ENCODE measurements around the gene TIAL1.
"Not testable (repeated sequence)": the region's sequence is repeated elsewhere in the genome, so short reads cannot be mapped to it uniquely, and the experiment has no call there.

TIAL1 gene

GRCh38 chr10:119550827-119551226, 45.9 kb downstream of the TIAL1 start:
- no peak for DNase-seq (ENCODE audit: low read depth in 3 of 3)

DNA sequence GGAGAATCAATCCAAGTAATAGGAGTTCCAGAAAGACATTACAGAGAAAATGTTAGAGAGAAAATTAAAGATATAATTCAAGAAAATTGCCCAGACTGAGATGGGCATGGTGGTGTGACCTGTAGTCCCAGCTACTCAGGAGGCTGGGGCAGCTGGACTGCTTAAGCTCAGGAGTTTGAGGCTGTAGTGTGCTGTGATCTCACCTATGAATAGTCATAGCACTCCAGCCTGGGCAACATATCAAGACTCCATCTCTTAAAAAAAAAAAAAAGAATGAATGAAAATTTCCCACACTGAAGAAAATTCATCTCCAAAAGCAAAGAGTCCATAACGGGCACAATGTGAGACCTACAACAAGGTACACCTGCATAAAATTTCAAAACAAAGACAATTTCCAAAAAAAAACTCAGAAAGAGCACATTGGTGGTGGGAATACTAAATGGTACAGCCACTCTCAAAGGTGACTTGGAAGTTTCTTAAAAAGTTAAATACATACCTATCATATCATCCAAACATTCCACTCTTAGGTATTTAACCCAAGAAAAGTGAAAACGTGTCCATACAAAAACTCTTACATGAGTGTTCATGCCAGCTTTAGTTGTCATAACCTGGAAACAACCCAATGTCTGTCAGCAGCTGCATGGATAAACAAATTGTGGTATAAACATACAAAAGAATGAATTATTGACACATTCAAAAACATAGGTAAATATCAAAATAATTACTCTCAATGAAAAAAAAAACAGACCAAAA, 47.3 kb downstream of the TIAL1 start:
- DNase-seq (ENCODE audit: low read depth in 3 of 3) = no peak

DNA sequence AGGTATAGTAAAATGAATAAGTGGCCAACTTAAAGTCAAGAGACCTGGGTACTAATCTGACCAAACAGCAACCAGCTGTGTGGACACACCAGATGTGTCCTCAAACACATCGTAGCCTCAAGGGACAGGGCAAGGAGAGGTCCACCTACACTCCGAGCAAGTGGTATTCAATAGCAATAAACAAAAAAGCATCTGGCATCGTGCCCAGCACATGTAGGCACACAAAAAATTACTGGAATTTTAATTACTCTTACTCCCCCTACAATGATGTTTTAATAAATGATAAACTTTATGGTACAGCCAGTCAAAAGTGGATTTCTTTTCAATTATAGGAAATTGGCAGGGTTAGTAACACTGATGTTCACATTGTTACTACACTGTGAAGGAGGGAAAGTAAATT, 50.8 kb downstream of the TIAL1 start:
- DNase-seq (ENCODE audit: low read depth in 3 of 3) = no peak

GRCh38 chr10:119545310-119545709, 51.5 kb downstream of the TIAL1 start:
- DNase-seq (ENCODE audit: low read depth in 3 of 3) = no peak

GRCh38 chr10:119543814-119544642, 52.7 kb downstream of the TIAL1 start:
- DNase-seq (ENCODE audit: low read depth in 3 of 3) = no peak

- DNase-seq (ENCODE audit: low read depth in 3 of 3) = peak; percentile 44 to 64 (median 45)
Measured at GRCh38 chr10:119542988-119543813, 53.6 kb downstream of the TIAL1 start.

DNA sequence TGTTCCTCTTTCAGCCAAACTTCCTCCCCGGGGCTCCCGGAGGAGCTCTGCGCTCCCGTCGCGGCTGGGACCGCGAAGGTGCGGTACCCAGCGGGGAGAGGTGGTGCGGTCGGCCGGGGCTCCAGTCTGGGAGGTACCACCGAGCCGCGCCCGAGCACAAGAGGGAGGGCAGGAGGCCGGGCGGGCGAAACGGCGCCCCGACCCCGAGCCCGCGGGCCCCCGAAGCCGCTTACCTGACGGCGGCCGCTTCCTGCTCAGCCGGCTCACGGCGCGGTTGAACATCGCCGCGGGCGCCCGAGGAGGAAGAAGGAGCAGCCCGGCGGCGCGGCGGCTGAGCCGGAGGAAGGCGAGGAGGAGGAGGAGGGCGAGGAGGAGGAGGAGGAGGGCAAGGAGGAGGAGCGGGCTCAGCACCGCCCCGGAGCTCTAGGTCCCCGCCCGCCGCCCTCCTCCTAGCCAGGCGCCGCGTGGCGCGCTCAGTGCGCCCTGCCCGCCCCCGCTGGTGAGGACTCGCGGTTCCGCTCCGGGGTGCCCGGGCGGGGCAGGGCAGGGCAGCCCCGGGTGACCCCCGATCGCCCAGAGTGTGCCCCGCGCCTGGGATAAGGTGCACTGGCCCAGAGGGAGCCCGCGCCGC, 54.3 kb downstream of the TIAL1 start, which contains the start of gene RGS10:
RGS10 (minus strand) TSS at position 363 of the 631 bp plus-strand sequence; CDS start at position 282, 81 bp downstream.
- peak; percentile 72 to 89 (median 78) for DNase-seq (ENCODE audit: low read depth in 3 of 3)

DNA sequence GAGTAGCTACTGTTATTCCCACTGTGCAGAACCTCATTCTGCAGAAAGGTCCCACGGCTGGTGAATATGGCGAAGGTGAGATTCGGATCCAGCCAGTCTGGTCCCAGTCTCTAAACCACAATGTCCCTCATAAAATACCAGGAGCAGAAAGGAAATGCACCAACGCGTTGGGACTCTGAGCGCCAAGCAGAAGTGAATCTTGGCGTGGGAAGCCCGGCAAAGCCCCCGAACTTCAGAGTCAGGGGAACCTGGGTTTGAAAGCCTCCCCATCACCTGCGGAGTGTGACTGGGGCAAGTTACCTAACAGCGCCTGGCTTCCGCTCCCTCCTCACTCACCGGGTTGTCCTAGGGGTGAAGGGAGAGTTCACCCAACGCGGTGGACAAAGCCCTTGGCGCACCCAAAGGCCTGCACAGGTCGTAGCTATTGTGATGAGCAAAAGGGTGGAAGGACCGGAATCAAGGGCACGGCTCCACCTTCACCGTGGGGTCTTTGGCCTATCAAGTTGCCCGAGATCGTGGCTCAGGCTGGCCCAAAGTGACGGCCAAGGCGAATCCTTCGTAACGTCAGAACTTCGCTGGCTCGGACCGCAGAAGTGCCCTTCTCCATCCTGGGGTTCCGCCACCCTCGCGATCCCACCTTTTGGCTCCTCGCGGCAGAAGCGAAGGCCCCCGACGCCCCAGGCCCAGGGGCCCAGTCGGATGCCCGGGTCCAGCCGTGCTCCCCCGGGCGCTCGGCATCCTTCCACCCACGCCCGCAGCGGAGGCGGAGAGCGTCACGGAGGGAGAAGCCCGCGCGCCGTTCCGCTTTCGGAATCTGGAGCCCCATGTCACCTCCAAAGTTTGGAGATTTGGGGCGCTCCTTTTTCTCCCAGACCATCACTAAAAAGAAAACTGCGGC, 55.1 kb downstream of the TIAL1 start:
- DNase-seq (ENCODE audit: low read depth in 3 of 3) = peak; percentile 41 to 71 (median 41)

DNA sequence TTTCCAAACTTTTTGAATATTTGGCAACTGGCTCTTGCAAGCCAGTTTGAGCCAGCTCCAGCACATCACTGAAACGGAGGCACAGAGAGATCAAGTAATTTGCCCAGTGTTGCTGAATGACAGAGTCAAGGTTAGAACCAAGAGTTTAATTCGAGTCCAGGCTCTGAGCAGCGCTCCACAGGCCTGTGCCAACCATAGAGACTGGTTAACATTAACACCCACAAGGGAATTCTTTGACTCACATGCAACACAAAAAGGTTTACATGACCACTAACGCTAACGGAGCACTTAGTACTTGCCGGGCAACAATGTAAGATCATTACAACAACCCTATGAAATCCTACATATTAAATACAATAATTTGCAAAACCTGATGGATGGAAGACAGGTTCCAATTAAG, 55.7 kb downstream of the TIAL1 start:
- DNase-seq (ENCODE audit: low read depth in 3 of 3) = no peak

- DNase-seq (ENCODE audit: low read depth in 3 of 3) = no peak
Measured at GRCh38 chr10:119540038-119540437, 56.7 kb downstream of the TIAL1 start.

- no peak for DNase-seq (ENCODE audit: low read depth in 3 of 3)
Measured at GRCh38 chr10:119539359-119539825, 57.4 kb downstream of the TIAL1 start.

DNA sequence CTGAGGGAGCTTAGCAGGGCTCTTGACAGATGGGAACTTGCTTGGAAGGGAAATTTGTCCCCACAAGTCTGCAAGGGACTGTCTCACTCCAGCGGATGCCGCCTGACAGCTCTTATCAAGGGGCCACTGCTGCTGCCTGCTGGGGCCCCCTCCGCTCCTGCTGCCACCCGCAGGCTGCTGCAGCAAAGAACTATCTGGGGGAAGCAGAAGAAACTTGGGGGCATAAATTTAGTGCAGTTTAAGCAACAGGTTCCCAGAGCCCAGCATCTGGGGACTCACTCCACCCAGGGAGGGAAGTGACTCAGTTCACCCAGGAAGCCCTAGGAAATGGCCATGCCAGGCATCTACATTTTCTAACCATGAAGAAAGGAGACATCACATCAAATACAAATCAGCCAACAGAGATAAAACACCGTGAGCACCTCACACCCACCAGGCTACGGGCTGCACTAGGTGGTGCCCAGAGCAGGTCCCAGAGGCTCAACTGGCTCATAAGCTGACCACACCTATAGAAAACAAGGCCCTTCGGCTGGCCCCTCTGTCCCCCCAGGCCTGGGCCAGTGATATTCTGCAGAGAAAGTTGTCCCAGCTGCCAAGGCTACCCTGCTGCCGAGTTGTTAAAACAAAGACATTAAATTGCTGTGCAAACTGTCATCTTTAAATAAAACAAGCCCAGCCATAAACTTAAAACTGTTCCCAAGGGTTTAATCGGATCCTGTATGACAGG, 58.0 kb downstream of the TIAL1 start:
- peak in 1 of 3 experiments; percentile 52 for DNase-seq (ENCODE audit: low read depth in 3 of 3)

- no peak for DNase-seq (ENCODE audit: low read depth in 3 of 3)
Measured at GRCh38 chr10:119537953-119538630, 58.7 kb downstream of the TIAL1 start.

DNA sequence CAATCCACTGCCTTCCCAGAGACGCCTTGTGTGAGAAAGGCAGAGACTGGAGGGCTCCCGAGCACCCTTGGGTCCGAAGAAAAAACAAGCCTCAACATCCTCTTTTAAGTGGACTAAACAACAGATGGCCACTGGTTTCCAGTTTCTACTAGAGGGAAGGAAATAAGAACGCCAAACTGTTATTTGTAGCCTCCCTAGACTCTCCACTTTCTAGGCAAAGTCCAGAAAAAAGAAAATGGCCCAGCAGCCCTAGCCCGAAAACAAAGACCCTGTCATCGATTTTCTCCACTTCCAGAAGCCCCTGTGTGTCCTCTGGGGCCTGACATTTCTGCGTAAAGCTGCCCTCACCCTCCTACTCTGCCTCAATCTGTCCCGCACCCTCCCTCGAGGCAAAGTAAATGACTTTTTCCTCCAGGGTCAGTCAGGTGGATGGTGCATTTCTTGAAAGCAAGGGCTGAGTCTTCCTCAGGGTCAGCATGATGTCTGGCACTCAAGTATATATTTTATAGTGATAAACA, 60.2 kb downstream of the TIAL1 start:
- no peak for DNase-seq (ENCODE audit: low read depth in 3 of 3)

GRCh38 chr10:119535837-119536507, 60.8 kb downstream of the TIAL1 start:
- no peak for DNase-seq (ENCODE audit: low read depth in 3 of 3)

DNA sequence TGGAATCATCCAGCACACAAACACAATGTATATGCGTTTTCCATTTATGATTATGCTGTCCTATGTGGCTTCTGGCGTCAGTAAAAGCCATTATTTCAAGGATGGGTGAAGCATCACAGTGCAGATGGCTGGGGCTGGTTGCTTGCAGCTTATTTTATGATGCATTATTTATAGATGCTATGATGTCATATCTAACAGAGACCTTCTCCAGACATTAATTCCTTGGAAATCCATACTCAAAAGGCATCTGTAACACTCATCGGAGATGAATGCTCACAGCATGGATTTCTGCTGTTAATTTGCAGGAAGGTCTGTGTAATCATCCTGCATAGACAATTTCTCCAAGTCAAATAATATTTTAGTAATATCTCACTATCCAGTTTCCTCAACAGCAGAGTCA, 61.5 kb downstream of the TIAL1 start:
- DNase-seq (ENCODE audit: low read depth in 3 of 3) = no peak

- no peak for DNase-seq (ENCODE audit: low read depth in 3 of 3)
Measured at GRCh38 chr10:119533473-119533872, 63.3 kb downstream of the TIAL1 start.

GRCh38 chr10:119532791-119533190, 64.0 kb downstream of the TIAL1 start:
- DNase-seq (ENCODE audit: low read depth in 3 of 3) = not testable (repeated sequence)
